PC-3 (cell line): ENCODE measurements around the gene PCDH8. TPM values are rescaled to one million over a fixed set of nuclear protein-coding genes. Genes with fewer than 3 reads are reported as not detected.

Source experiments
- ATAC-seq: fragments of 200-7000 bp; cut with Tn5 transposase; 2 replicates; pipeline ENCODE4 v1.9.1; 2020; ENCODE audit warnings: mild to moderate bottlenecking, moderate library complexity
- BruUV-seq: library from RNA; stranded (reverse); fragments of 400-500 nt; replicated peaks from 2 replicates; lab custom pipeline; 2021; lab: Mats Ljungman, UMichigan
- CTCF ChIA-PET: fragments of 300-600 bp; sonication (Branson Sonifier 250); formaldehyde crosslinking; loops from one replicate; lab custom pipeline; 2022; ENCODE audit warnings: antibody characterized with exemption; lab: Charles Lee
- POLR2A ChIA-PET: fragments of 300-600 bp; sonication (Branson Sonifier 250); formaldehyde crosslinking; loops from one replicate; lab custom pipeline; 2022; ENCODE audit warnings: antibody characterized with exemption; ENCODE audit not compliant: unreplicated experiment; lab: Charles Lee
- DNase-seq: peaks from one replicate; pipeline ENCODE4 v3.0.0-alpha.2; 2015
- H2AFZ ChIP-seq: fragments of 300-600 bp; sonication (generic); 2 replicates; pipeline ENCODE4 v1.6.0; 2016; ENCODE audit warnings: antibody characterized with exemption, low read length
- H3F3A ChIP-seq: fragments of 300-600 bp; sonication (generic); one replicate; pipeline ENCODE4 v1.6.0; 2017; ENCODE audit warnings: antibody characterized with exemption, low read length, control low read depth, mild to moderate bottlenecking; ENCODE audit not compliant: unreplicated experiment
- H3K27ac ChIP-seq: fragments of 300-600 bp; sonication (generic); 2 replicates; pipeline ENCODE4 v1.5.1; 2016; ENCODE audit warnings: mild to moderate bottlenecking, low read length
- H3K27me3 ChIP-seq: fragments of 300-600 bp; sonication (generic); 2 replicates; pipeline ENCODE4 v1.6.1; 2016; ENCODE audit warnings: low read length, mixed read lengths
- H3K36me3 ChIP-seq: fragments of 300-600 bp; sonication (generic); 2 replicates; pipeline ENCODE4 v1.6.1; 2016; ENCODE audit warnings: low read depth, mixed run types, low read length, mixed read lengths
- H3K4me1 ChIP-seq: fragments of 300-600 bp; sonication (generic); 2 replicates; pipeline ENCODE4 v1.5.1; 2016; ENCODE audit warnings: low read length; ENCODE audit not compliant: insufficient read depth
- H3K4me2 ChIP-seq: fragments of 300-600 bp; sonication (generic); 2 replicates; pipeline ENCODE4 v1.6.0; 2016; ENCODE audit warnings: low read length
- H3K4me3 ChIP-seq: fragments of 300-600 bp; sonication (generic); 2 replicates; pipeline ENCODE4 v1.5.1; 2016; ENCODE audit warnings: mild to moderate bottlenecking, low read length, mixed read lengths
- H3K79me2 ChIP-seq: fragments of 300-600 bp; sonication (generic); 2 replicates; pipeline ENCODE4 v1.6.1; 2017; ENCODE audit warnings: low read length, mixed read lengths
- H3K9ac ChIP-seq: fragments of 300-600 bp; sonication (generic); 2 replicates; pipeline ENCODE4 v1.6.0; 2016; ENCODE audit warnings: mild to moderate bottlenecking, low read length
- H3K9me2 ChIP-seq: fragments of 300-600 bp; sonication (generic); replicated peaks from 2 replicates; pipeline ENCODE4 v1.6.1; 2016; ENCODE audit warnings: mixed run types, low read length, mixed read lengths
- H3K9me3 ChIP-seq: fragments of 300-600 bp; sonication (generic); 2 replicates; pipeline ENCODE4 v1.6.1; 2016; ENCODE audit warnings: low read length, mixed read lengths
- H4K20me1 ChIP-seq: fragments of 300-600 bp; sonication (generic); 2 replicates; pipeline ENCODE4 v1.6.1; 2016; ENCODE audit warnings: low read length, mixed read lengths
- EZH2 ChIP-seq: fragments of 300-600 bp; sonication (generic); IDR thresholded peaks from one replicate; pipeline ENCODE4 v1.6.1; 2017; ENCODE audit warnings: antibody characterized with exemption, mild to moderate bottlenecking, low read length; ENCODE audit not compliant: unreplicated experiment
- EZH2phosphoT487 ChIP-seq: fragments of 300-600 bp; sonication (generic); IDR thresholded peaks from 2 replicates; pipeline ENCODE4 v1.6.1; 2018; ENCODE audit warnings: mild to moderate bottlenecking, antibody characterized with exemption, low read length, borderline replicate concordance
- intact Hi-C: fragments of 100-400 bp; cut with micrococcal nuclease; formaldehyde crosslinking; loops from 2 replicates; pipeline ENCODE4 v1.9.0; 2023
- total RNA-seq: library from RNA; depleted of rRNA; stranded (reverse); fragments of >200 nt; gene quantifications from 2 replicates; pipeline ENCODE4 v1.2.3, GENCODE V29; 2014
- TF ChIP-seq, protein P1 (sequence below): fragments of 300-600 bp; sonication (generic); conservative IDR thresholded peaks from 2 replicates; pipeline ENCODE4 v1.5.1; 2017; ENCODE audit warnings: antibody characterized with exemption, low read depth, mild to moderate bottlenecking, low read length

Gene PCDH8
- total RNA-seq, 1 experiment from 2014 or later = not detected

- DNase-seq (no peak), ATAC-seq (no peak)
- Histone ChIP-seq H3K27me3 (0 out of 2 replicates have a peak, but pooled peaks cover 8% of the 10 kb centered on the region), H2AFZ (no peak overlapping the region), H3K27ac (no peak overlapping the region), H3K36me3 (no peaks in the 10 kb centered on the region), H3F3A (no peaks in the 10 kb centered on the region), H3K9ac (no peak overlapping the region), H3K4me3 (no peak overlapping the region), H4K20me1 (no peaks in the 10 kb centered on the region), H3K4me1 (peaks cover 10% of the 10 kb centered on the region; the same call in 1 of the 2 replicates), H3K79me2 (no peaks in the 10 kb centered on the region), H3K9me3 (no peaks in the 10 kb centered on the region), H3K9me2 (no peaks in the 10 kb centered on the region), H3K4me2 (no peak overlapping the region)
- TF ChIP-seq, protein P1, sequence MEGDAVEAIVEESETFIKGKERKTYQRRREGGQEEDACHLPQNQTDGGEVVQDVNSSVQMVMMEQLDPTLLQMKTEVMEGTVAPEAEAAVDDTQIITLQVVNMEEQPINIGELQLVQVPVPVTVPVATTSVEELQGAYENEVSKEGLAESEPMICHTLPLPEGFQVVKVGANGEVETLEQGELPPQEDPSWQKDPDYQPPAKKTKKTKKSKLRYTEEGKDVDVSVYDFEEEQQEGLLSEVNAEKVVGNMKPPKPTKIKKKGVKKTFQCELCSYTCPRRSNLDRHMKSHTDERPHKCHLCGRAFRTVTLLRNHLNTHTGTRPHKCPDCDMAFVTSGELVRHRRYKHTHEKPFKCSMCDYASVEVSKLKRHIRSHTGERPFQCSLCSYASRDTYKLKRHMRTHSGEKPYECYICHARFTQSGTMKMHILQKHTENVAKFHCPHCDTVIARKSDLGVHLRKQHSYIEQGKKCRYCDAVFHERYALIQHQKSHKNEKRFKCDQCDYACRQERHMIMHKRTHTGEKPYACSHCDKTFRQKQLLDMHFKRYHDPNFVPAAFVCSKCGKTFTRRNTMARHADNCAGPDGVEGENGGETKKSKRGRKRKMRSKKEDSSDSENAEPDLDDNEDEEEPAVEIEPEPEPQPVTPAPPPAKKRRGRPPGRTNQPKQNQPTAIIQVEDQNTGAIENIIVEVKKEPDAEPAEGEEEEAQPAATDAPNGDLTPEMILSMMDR = no peak
- TF ChIP-seq EZH2 (no peak), EZH2phosphoT487 (no peak)
- intact Hi-C loops = no loop called here
- BruUV-seq = no TSS peak
- CTCF ChIA-PET = no interaction called here
- POLR2A ChIA-PET = no interaction called here
Observed at GRCh38 chr13:52810526-52810925, 37.9 kb downstream of the PCDH8 start.

- H3K9me3 ChIP-seq = no peaks in the 10 kb centered on the region
- POLR2A ChIA-PET = no interaction called here
- peak overlapping the region; percentile 18; the same call in 1 of the 2 replicates for H3K27ac ChIP-seq
- intact Hi-C loops = no loop called here
- no peaks in the 10 kb centered on the region for H3K36me3 ChIP-seq
- H3K9me2 ChIP-seq = no peaks in the 10 kb centered on the region
- H3K79me2 ChIP-seq = no peaks in the 10 kb centered on the region
- H3K4me3 ChIP-seq = no peak overlapping the region
- H3K4me2 ChIP-seq = peak overlapping the region; percentile 32
- no peaks in the 10 kb centered on the region for H3F3A ChIP-seq
- CTCF ChIA-PET = interaction anchor here (0.6 to 1.7 kb wide), 3 partner anchors 129 to 158 kb away, joined by 4 to 13 read pairs (median 8); no protein-coding TSS in a partner anchor
- BruUV-seq = no TSS peak
- peaks cover 10% of the 10 kb centered on the region; the same call in 1 of the 2 replicates for H3K4me1 ChIP-seq
- DNase-seq (no peak), ATAC-seq (peak; percentile 61)
- TF ChIP-seq EZH2 (no peak), EZH2phosphoT487 (no peak)
- TF ChIP-seq, protein P1 = no peak
- H2AFZ ChIP-seq = no peak overlapping the region
- H3K9ac ChIP-seq = no peak overlapping the region
- H4K20me1 ChIP-seq = no peaks in the 10 kb centered on the region
- H3K27me3 ChIP-seq = peaks cover 13% of the 10 kb centered on the region; the same call in 1 of the 2 replicates
Observed at GRCh38 chr13:52810011-52810410, 38.4 kb downstream of the PCDH8 start.

DNA sequence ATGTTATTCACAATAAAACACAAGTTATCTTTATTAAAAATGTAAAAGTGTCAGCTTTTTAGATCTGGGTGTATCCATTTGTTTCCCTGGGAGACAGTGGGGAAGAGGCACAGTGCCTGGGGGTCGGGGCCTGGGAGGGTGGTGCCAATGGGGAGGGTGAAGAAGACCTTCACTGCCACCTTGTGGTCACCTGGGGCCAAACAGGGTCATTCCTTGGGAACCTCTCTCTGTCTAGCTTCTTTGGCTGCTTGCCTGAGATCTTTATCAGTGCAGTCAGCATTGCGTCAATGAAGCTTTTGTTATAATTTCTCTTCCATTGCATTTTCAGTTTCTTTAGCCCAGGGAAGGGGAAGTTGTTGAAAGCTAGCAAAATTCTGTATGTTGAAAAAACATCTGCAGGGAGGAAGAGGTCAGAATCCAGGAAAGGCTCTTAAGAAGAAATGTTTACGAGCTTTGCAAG, 39.1 kb downstream of the PCDH8 start:
- Histone ChIP-seq H3K9ac (no peak overlapping the region), H2AFZ (no peak overlapping the region), H3K79me2 (no peaks in the 10 kb centered on the region), H3K27ac (peak overlapping the region; percentile 18; the same call in 1 of the 2 replicates), H3K9me2 (no peaks in the 10 kb centered on the region), H4K20me1 (no peaks in the 10 kb centered on the region), H3K4me3 (no peak overlapping the region), H3K4me2 (peak overlapping the region; percentile 32), H3K36me3 (no peaks in the 10 kb centered on the region), H3K27me3 (peaks cover 16% of the 10 kb centered on the region; the same call in 1 of the 2 replicates), H3F3A (no peaks in the 10 kb centered on the region), H3K9me3 (no peaks in the 10 kb centered on the region), H3K4me1 (peaks cover 10% of the 10 kb centered on the region; the same call in 1 of the 2 replicates)
- ChIA-PET CTCF (interaction anchor here (0.6 to 1.7 kb wide), 3 partner anchors 128 to 159 kb away, joined by 4 to 13 read pairs (median 8); no protein-coding TSS in a partner anchor), POLR2A (no interaction called here)
- no TSS peak for BruUV-seq
- ATAC-seq (peak; percentile 85), DNase-seq (peak; percentile 85)
- intact Hi-C loops = loop anchor here (1.0 to 5.0 kb wide), 3 partner anchors 103 to 192 kb away; no protein-coding TSS in a partner anchor
- TF ChIP-seq, protein P1 = peak; percentile 73
- no peak for TF ChIP-seq EZH2phosphoT487
